Neural crest cell (in vitro differentiated cells): ENCODE data around the gene BEX3. TPM values are rescaled to one million over a fixed set of nuclear protein-coding genes. Genes with fewer than 3 reads are reported as not detected.

ENCODE experiments used
- DNase-seq: peaks from one replicate; pipeline ENCODE4 v3.0.0; 2021; ENCODE audit warnings: low read depth, mixed read lengths, low spot score
- H3K27ac Mint-ChIP-seq: one replicate; pipeline ENCODE4 v1.8.0; 2021; ENCODE audit warnings: mild to moderate bottlenecking, mixed read lengths; ENCODE audit not compliant: unreplicated experiment
- H3K27me3 Mint-ChIP-seq: 2 replicates; pipeline ENCODE4 v1.8.0; 2021; ENCODE audit warnings: low read depth, mild to moderate bottlenecking, mixed read lengths
- H3K36me3 Mint-ChIP-seq: 2 replicates; pipeline ENCODE4 v1.8.0; 2021; ENCODE audit warnings: low read depth, mild to moderate bottlenecking, mixed read lengths
- H3K4me1 Mint-ChIP-seq: 2 replicates; pipeline ENCODE4 v1.8.0; 2021; ENCODE audit warnings: mixed read lengths
- H3K4me3 Mint-ChIP-seq: one replicate; pipeline ENCODE4 v1.8.0; 2021; ENCODE audit warnings: mild to moderate bottlenecking, mixed read lengths
- H3K9me3 Mint-ChIP-seq: 2 replicates; pipeline ENCODE4 v1.8.0; 2021; ENCODE audit warnings: mixed read lengths
- CTCF ChIP-seq: fragments of 200-600 bp; sonication (generic); conservative IDR thresholded peaks from 2 replicates; pipeline ENCODE4 v1.5.0; 2021; ENCODE audit warnings: antibody characterized with exemption, mild to moderate bottlenecking
- total RNA-seq: library from RNA; stranded (reverse); gene quantifications from 2 replicates; pipeline ENCODE4 v1.2.1, GENCODE V29; 2021

Gene BEX3
- total RNA-seq, 1 donor from 2014 or later, result 334 TPM

- DNase-seq, result no peak
- Mint-ChIP-seq H3K27me3 (no peaks in the 10 kb centered on the region), H3K27ac (peak overlapping the region; percentile 80), H3K4me3 (no peak overlapping the region), H3K9me3 (peaks cover 2% of the 10 kb centered on the region), H3K36me3 (peaks cover 24% of the 10 kb centered on the region), H3K4me1 (no peaks in the 10 kb centered on the region)
- TF ChIP-seq CTCF, result no peak
Observed at GRCh38 chrX:103415068-103415467, 38.7 kb downstream of the BEX3 start.

GRCh38 chrX:103415528-103415927 is 39.2 kb downstream of the BEX3 start:
- Mint-ChIP-seq H3K4me3 (no peak overlapping the region), H3K9me3 (no peaks in the 10 kb centered on the region), H3K4me1 (no peaks in the 10 kb centered on the region), H3K27me3 (no peaks in the 10 kb centered on the region), H3K36me3 (peaks cover 21% of the 10 kb centered on the region), H3K27ac (no peak overlapping the region)
- TF ChIP-seq CTCF, result no peak
- DNase-seq, result no peak

- no peak for TF ChIP-seq CTCF
- Mint-ChIP-seq H3K9me3 (no peaks in the 10 kb centered on the region), H3K4me1 (no peaks in the 10 kb centered on the region), H3K27me3 (no peaks in the 10 kb centered on the region), H3K27ac (no peak overlapping the region), H3K36me3 (peaks cover 13% of the 10 kb centered on the region), H3K4me3 (no peak overlapping the region)
- no peak for DNase-seq
Observed at GRCh38 chrX:103417370-103417769, 41.0 kb downstream of the BEX3 start.

- Mint-ChIP-seq H3K4me3 (no peak overlapping the region), H3K9me3 (no peaks in the 10 kb centered on the region), H3K36me3 (peaks cover 8% of the 10 kb centered on the region), H3K27me3 (no peaks in the 10 kb centered on the region), H3K27ac (peak overlapping the region; percentile 12), H3K4me1 (no peaks in the 10 kb centered on the region)
- TF ChIP-seq CTCF, result no peak
- DNase-seq, result no peak
Observed at GRCh38 chrX:103417933-103418332, 41.6 kb downstream of the BEX3 start.

- Mint-ChIP-seq H3K36me3 (peaks cover 8% of the 10 kb centered on the region), H3K9me3 (no peaks in the 10 kb centered on the region), H3K27ac (no peak overlapping the region), H3K4me1 (no peaks in the 10 kb centered on the region), H3K4me3 (no peak overlapping the region), H3K27me3 (no peaks in the 10 kb centered on the region)
- no peak for TF ChIP-seq CTCF
- no peak for DNase-seq
Observed at GRCh38 chrX:103418811-103419340, 42.5 kb downstream of the BEX3 start.
